Measurements from ENCODE around the gene TIMP1. TPM values are rescaled to one million over a fixed set of nuclear protein-coding genes. Genes with fewer than 3 reads are reported as not detected.

TIMP1 gene
- total and polyA plus RNA-seq, 2 experiments from 2014 or later, result 671 to 5,452 TPM

GRCh38 chrX:47543496-47543895, 38.7 kb upstream of the TIMP1 start:
- H3K36me3 ChIP-seq (replicated peaks; ENCODE audit: insufficient read depth, low read depth), result no peaks in the 10 kb centered on the region
- H3K9me3 ChIP-seq (ENCODE audit: low read depth), result no peaks in the 10 kb centered on the region
- no peak overlapping the region for H3K27ac ChIP-seq
- H3K4me1 ChIP-seq (ENCODE audit: insufficient read depth), result no peaks in the 10 kb centered on the region
- H3K79me2 ChIP-seq, result no peaks in the 10 kb centered on the region
- H3K27me3 ChIP-seq, result no peaks in the 10 kb centered on the region
- 94% methylated on average over 5 of the region's 5 CpGs for WGBS (ENCODE audit: low lambda C conversion rate, missing lambda C conversion rate)
- H3K4me2 ChIP-seq, result no peak overlapping the region
- H3K4me3 ChIP-seq, result no peak overlapping the region
- H3K9me2 ChIP-seq (replicated peaks; ENCODE audit: insufficient read depth), result no peaks in the 10 kb centered on the region
- no peaks in the 10 kb centered on the region for H4K20me1 ChIP-seq (ENCODE audit: insufficient read depth, poor library complexity, severe bottlenecking)
- no peak for DNase-seq (ENCODE audit: low spot score)
- H2AFZ ChIP-seq, result no peak overlapping the region
- TF ChIP-seq CTCF (IDR thresholded peaks at IDR 0.05; ENCODE audit: poor library complexity), result no peak

GRCh38 chrX:47556045-47556623, 26.1 kb upstream of the TIMP1 start:
- no peaks in the 10 kb centered on the region for H4K20me1 ChIP-seq (ENCODE audit: insufficient read depth, poor library complexity, severe bottlenecking)
- H2AFZ ChIP-seq, result peak overlapping the region; percentile 51
- 31% methylated on average over 20 of the region's 20 CpGs for WGBS (ENCODE audit: low lambda C conversion rate, missing lambda C conversion rate)
- peak overlapping the region; percentile 85 for H3K27ac ChIP-seq
- H3K36me3 ChIP-seq (replicated peaks; ENCODE audit: insufficient read depth, low read depth), result no peaks in the 10 kb centered on the region
- H3K9me2 ChIP-seq (replicated peaks; ENCODE audit: insufficient read depth), result no peaks in the 10 kb centered on the region
- H3K79me2 ChIP-seq, result peaks cover 3% of the 10 kb centered on the region
- peak; percentile 91 for DNase-seq (ENCODE audit: low spot score)
- H3K4me3 ChIP-seq, result no peak overlapping the region
- no peaks in the 10 kb centered on the region for H3K9me3 ChIP-seq (ENCODE audit: low read depth)
- no peak for TF ChIP-seq CTCF (IDR thresholded peaks at IDR 0.05; ENCODE audit: poor library complexity)
- no peak for TF ChIP-seq EZH2 (IDR thresholded peaks at IDR 0.05; ENCODE audit: borderline replicate concordance)
- no peak for TF ChIP-seq EZH2phosphoT487 (IDR thresholded peaks at IDR 0.05; ENCODE audit: low read depth, severe bottlenecking, unreplicated experiment)
- H3K27me3 ChIP-seq, result no peaks in the 10 kb centered on the region
- H3K4me1 ChIP-seq (ENCODE audit: insufficient read depth), result no peaks in the 10 kb centered on the region
- peak overlapping the region; percentile 72 for H3K4me2 ChIP-seq

GRCh38 chrX:47558436-47558835, 23.8 kb upstream of the TIMP1 start:
- Histone ChIP-seq H3K9me2 (replicated peaks; ENCODE audit: insufficient read depth) (no peaks in the 10 kb centered on the region), H3K27ac (peak overlapping the region; percentile 10), H4K20me1 (ENCODE audit: insufficient read depth, poor library complexity, severe bottlenecking) (no peaks in the 10 kb centered on the region), H3K79me2 (peaks cover 12% of the 10 kb centered on the region), H3K27me3 (no peaks in the 10 kb centered on the region), H3K9me3 (ENCODE audit: low read depth) (no peaks in the 10 kb centered on the region), H3K36me3 (replicated peaks; ENCODE audit: insufficient read depth, low read depth) (no peaks in the 10 kb centered on the region), H2AFZ (no peak overlapping the region), H3K4me1 (ENCODE audit: insufficient read depth) (no peaks in the 10 kb centered on the region), H3K4me3 (no peak overlapping the region), H3K4me2 (no peak overlapping the region)
- no peak for TF ChIP-seq EZH2 (IDR thresholded peaks at IDR 0.05; ENCODE audit: borderline replicate concordance)
- DNase-seq (ENCODE audit: low spot score), result no peak
- 54% methylated on average over 3 of the region's 3 CpGs for WGBS (ENCODE audit: low lambda C conversion rate, missing lambda C conversion rate)

GRCh38 chrX:47560179-47560933, 21.9 kb upstream of the TIMP1 start:
- no peaks in the 10 kb centered on the region for H3K9me2 ChIP-seq (replicated peaks; ENCODE audit: insufficient read depth)
- H3K36me3 ChIP-seq (replicated peaks; ENCODE audit: insufficient read depth, low read depth), result no peaks in the 10 kb centered on the region
- H3K27ac ChIP-seq, result peak overlapping the region; percentile 92
- peak overlapping the region; percentile 73 for H3K4me2 ChIP-seq
- H3K4me1 ChIP-seq (ENCODE audit: insufficient read depth), result no peaks in the 10 kb centered on the region
- 43% methylated on average over 14 of the region's 15 CpGs for WGBS (ENCODE audit: low lambda C conversion rate, missing lambda C conversion rate)
- H3K4me3 ChIP-seq, result peak overlapping the region; percentile 35
- no peak for DNase-seq (ENCODE audit: low spot score)
- TF ChIP-seq CTCF (IDR thresholded peaks at IDR 0.05; ENCODE audit: poor library complexity) (no peak), EZH2 (IDR thresholded peaks at IDR 0.05; ENCODE audit: borderline replicate concordance) (no peak), EZH2phosphoT487 (IDR thresholded peaks at IDR 0.05; ENCODE audit: low read depth, severe bottlenecking, unreplicated experiment) (no peak)
- H2AFZ ChIP-seq, result peak overlapping the region; percentile 21
- no peaks in the 10 kb centered on the region for H3K27me3 ChIP-seq
- H3K79me2 ChIP-seq, result peaks cover 12% of the 10 kb centered on the region
- H4K20me1 ChIP-seq (ENCODE audit: insufficient read depth, poor library complexity, severe bottlenecking), result no peaks in the 10 kb centered on the region
- no peaks in the 10 kb centered on the region for H3K9me3 ChIP-seq (ENCODE audit: low read depth)

All from hepatocyte (in vitro differentiated cells).